HG02938 (cell line): ENCODE data around the gene HCRTR1.

Experiments
- ATAC-seq: cut with Tn5 transposase; IDR thresholded peaks from one replicate; pipeline ENCODE4 v1.9.1; 2021; ENCODE audit warnings: mild to moderate bottlenecking, moderate library complexity; ENCODE audit not compliant: unreplicated experiment

Gene HCRTR1

GRCh38 chr1:31665234-31665878 lies 47.9 kb downstream of the HCRTR1 start:
- ATAC-seq = no peak

- no peak for ATAC-seq
Measured at GRCh38 chr1:31666263-31666963, 48.9 kb downstream of the HCRTR1 start.

- ATAC-seq = no peak
Measured at GRCh38 chr1:31667065-31667785, 49.7 kb downstream of the HCRTR1 start.

GRCh38 chr1:31668303-31668883 lies 50.9 kb downstream of the HCRTR1 start:
- ATAC-seq = no peak

- ATAC-seq = no peak
Measured at GRCh38 chr1:31669433-31669785, 51.9 kb downstream of the HCRTR1 start.

GRCh38 chr1:31669786-31670592 lies 52.5 kb downstream of the HCRTR1 start:
- no peak for ATAC-seq

GRCh38 chr1:31670593-31670964 lies 53.1 kb downstream of the HCRTR1 start:
- ATAC-seq = no peak

- no peak for ATAC-seq
Measured at GRCh38 chr1:31671147-31671546, 53.7 kb downstream of the HCRTR1 start.

GRCh38 chr1:31671561-31672201 lies 54.2 kb downstream of the HCRTR1 start:
- ATAC-seq = no peak

- ATAC-seq = no peak
Measured at GRCh38 chr1:31672986-31673385, 55.5 kb downstream of the HCRTR1 start.

GRCh38 chr1:31673433-31673832 lies 55.9 kb downstream of the HCRTR1 start:
- no peak for ATAC-seq

- no peak for ATAC-seq
Measured at GRCh38 chr1:31674626-31675025, 57.1 kb downstream of the HCRTR1 start.

- ATAC-seq = no peak
Measured at GRCh38 chr1:31675161-31675560, 57.7 kb downstream of the HCRTR1 start.

- no peak for ATAC-seq
Measured at GRCh38 chr1:31675756-31676155, 58.3 kb downstream of the HCRTR1 start.
